ENCODE data around the gene ULBP3.

ULBP3 gene

DNA sequence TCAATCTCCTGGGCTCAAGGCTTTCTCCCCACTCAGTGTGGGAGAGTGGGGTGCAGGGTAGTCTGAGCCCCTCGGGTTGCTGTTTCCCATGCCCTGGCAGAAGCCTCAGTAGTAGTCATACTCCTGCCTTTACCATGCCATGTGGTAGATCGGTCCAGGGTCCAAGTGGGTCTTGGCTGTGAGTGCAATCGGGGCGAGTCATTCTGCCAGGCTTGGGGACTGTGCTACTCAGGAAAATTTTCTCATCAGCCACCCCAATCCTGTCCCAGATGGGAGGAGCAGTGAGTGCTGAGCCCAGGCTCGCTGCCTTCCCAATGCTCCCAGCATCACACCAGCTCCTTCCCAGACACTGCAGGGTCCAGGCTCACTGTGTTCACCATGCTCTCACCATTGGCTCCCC is 32.8 kb downstream of the ULBP3 start:
- Histone ChIP-seq H3K4me1 (ENCODE audit: control insufficient read depth, insufficient read depth, low read length) (peaks cover 9% of the 10 kb centered on the region), H3K4me3 (ENCODE audit: low read length) (no peak overlapping the region), H3K9me3 (ENCODE audit: control insufficient read depth, low read length) (no peaks in the 10 kb centered on the region), H3K9ac (ENCODE audit: low read length) (no peak overlapping the region), H3K36me3 (ENCODE audit: control insufficient read depth, insufficient read depth, low read length) (no peaks in the 10 kb centered on the region), H3K27me3 (ENCODE audit: control insufficient read depth, insufficient read depth, low read length) (peaks cover 72% of the 10 kb centered on the region)

DNA sequence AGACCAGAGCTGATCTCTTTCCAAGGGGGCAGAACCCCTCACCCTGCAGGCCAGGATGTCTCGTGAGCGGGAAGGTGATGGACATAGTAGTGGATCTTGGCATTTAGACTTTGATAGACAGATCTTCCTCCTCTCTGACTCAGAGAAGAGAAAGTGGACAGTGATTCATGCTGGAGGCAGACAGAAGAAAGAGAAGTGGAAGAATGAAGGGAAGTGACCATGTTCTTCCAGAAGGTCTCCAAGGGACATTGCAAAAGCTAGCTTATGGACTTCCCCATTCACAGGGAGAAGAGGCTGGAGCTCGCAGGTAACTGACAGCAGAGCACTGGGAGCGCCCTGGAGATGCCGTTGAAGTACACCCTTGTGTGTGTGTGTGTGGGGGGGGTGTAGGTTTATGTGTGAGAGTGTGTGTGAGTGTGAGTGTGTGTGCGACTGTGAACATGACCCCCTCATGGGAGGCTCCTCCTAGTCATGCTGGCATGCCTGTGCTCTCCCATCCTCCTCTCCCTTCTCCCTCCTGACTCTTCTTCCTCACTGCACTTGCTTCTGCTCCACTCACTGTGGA is 35.6 kb downstream of the ULBP3 start:
- H3K4me3 ChIP-seq (ENCODE audit: low read length): no peak overlapping the region
- H3K36me3 ChIP-seq (ENCODE audit: control insufficient read depth, insufficient read depth, low read length): no peaks in the 10 kb centered on the region
- H3K9ac ChIP-seq (ENCODE audit: low read length): no peak overlapping the region
- H3K4me1 ChIP-seq (ENCODE audit: control insufficient read depth, insufficient read depth, low read length): peaks cover 9% of the 10 kb centered on the region
- H3K27me3 ChIP-seq (ENCODE audit: control insufficient read depth, insufficient read depth, low read length): peaks cover 61% of the 10 kb centered on the region
- H3K9me3 ChIP-seq (ENCODE audit: control insufficient read depth, low read length): no peaks in the 10 kb centered on the region

DNA sequence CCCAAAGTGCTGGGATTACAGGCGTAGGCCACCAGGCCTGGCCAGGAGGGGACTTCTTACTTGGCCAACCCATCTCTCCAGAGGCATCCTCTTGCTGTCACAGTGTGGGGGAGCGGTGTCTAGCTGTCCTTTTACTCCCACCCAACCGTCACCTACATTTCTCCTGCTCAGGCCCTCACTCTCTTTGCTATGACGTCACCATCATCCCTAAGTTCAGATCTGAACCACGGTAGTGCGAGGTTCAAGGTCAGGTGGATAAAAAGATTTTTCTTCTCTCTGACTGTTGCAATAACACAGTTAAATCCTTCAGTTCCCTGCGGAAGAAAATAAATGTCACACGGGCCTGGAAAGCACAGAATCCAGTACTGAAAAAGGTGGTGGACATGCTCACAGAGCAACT is 36.3 kb downstream of the ULBP3 start:
- Histone ChIP-seq H3K9ac (ENCODE audit: low read length) (no peak overlapping the region), H3K27me3 (ENCODE audit: control insufficient read depth, insufficient read depth, low read length) (peaks cover 58% of the 10 kb centered on the region), H3K4me1 (ENCODE audit: control insufficient read depth, insufficient read depth, low read length) (peaks cover 4% of the 10 kb centered on the region), H3K36me3 (ENCODE audit: control insufficient read depth, insufficient read depth, low read length) (no peaks in the 10 kb centered on the region), H3K9me3 (ENCODE audit: control insufficient read depth, low read length) (no peaks in the 10 kb centered on the region), H3K4me3 (ENCODE audit: low read length) (no peak overlapping the region)

DNA sequence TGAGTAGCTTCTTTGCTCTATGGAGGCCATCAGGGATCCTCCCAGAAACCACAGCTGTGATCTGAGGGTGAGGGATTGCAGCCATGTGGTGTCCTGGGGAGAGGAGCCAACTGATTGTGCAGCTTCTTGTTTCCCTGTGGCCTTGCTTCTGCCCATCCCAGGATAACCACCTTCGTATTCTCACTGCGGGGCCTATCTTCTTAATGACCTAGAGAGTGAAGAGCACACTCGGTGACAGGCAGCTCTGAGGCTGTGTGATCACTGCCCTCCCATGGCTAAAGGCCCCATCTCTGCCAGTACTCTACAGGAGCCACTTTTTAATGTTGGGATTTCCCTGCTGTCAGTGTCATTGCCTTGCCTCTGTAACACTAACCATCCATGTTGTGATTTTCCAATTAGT is 38.3 kb downstream of the ULBP3 start:
- Histone ChIP-seq H3K4me1 (ENCODE audit: control insufficient read depth, insufficient read depth, low read length) (peaks cover 4% of the 10 kb centered on the region), H3K4me3 (ENCODE audit: low read length) (no peak overlapping the region), H3K27me3 (ENCODE audit: control insufficient read depth, insufficient read depth, low read length) (peaks cover 59% of the 10 kb centered on the region), H3K9me3 (ENCODE audit: control insufficient read depth, low read length) (no peaks in the 10 kb centered on the region), H3K36me3 (ENCODE audit: control insufficient read depth, insufficient read depth, low read length) (no peaks in the 10 kb centered on the region), H3K9ac (ENCODE audit: low read length) (no peak overlapping the region)

DNA sequence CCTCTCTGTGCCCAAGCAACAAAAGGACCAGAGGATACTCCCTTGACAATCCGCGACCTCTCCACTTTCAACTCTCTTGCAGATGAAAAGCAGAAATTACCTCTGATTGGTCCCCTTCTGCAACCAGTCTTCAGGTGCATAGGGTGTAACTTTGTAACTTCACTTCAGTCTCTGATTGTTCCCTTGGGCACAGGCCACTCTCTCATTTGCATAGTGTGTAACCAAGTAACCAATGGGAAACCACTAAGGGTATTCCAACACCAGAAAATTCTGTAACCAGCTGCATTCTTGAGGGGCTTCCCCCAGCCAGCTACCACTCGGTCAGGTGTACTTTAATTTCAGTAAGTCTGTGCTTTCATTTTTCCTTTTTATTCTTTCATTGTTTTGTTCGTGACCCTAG is 39.2 kb downstream of the ULBP3 start:
- H3K9me3 ChIP-seq (ENCODE audit: control insufficient read depth, low read length): no peaks in the 10 kb centered on the region
- H3K4me1 ChIP-seq (ENCODE audit: control insufficient read depth, insufficient read depth, low read length): peaks cover 12% of the 10 kb centered on the region
- H3K27me3 ChIP-seq (ENCODE audit: control insufficient read depth, insufficient read depth, low read length): peaks cover 59% of the 10 kb centered on the region
- no peak overlapping the region for H3K4me3 ChIP-seq (ENCODE audit: low read length)
- H3K9ac ChIP-seq (ENCODE audit: low read length): no peak overlapping the region
- H3K36me3 ChIP-seq (ENCODE audit: control insufficient read depth, insufficient read depth, low read length): no peaks in the 10 kb centered on the region

DNA sequence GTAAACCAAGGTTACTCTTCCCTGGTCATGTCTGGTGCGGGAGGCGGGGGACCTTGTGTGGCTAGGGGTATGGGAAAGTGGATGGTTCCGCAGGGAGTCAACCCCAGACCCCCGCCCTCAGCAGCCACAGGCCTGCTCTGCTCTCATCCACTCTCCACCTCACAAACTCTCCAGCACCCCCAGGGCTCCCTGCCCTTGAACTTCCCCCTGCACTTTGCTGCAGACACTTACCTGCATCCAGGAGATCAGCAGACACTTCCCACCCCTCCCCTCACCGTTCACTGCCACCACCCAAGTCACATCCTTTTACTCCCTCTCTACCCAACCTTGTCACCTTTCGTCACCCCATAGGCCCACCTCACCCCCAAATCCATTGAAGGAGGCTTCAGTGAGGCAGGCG is 39.6 kb downstream of the ULBP3 start:
- Histone ChIP-seq H3K9ac (ENCODE audit: low read length) (no peak overlapping the region), H3K4me3 (ENCODE audit: low read length) (no peak overlapping the region), H3K27me3 (ENCODE audit: control insufficient read depth, insufficient read depth, low read length) (peaks cover 64% of the 10 kb centered on the region), H3K4me1 (ENCODE audit: control insufficient read depth, insufficient read depth, low read length) (peaks cover 15% of the 10 kb centered on the region), H3K9me3 (ENCODE audit: control insufficient read depth, low read length) (no peaks in the 10 kb centered on the region), H3K36me3 (ENCODE audit: control insufficient read depth, insufficient read depth, low read length) (no peaks in the 10 kb centered on the region)

DNA sequence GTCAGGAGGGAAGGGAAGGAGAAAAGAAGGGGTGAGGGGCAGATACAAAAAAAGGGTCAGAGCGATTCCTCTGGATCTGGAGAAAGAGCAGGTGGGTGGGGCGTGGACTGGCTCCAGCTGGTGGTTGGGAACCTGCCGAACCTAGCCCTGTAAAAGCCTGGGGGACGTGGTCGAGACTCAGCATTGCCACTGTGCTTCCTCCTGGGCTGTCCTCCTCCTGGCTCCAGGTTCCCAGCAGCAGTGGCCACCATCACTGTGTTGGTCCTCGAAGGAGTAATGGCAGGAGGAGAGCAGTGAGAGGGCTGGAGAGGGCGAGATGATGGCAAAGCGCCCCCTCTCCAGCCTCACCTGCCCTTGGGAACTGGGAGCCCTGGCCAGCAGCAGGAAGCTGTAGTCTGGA is 40.1 kb downstream of the ULBP3 start:
- H3K27me3 ChIP-seq (ENCODE audit: control insufficient read depth, insufficient read depth, low read length): peaks cover 68% of the 10 kb centered on the region
- no peak overlapping the region for H3K4me3 ChIP-seq (ENCODE audit: low read length)
- H3K9me3 ChIP-seq (ENCODE audit: control insufficient read depth, low read length): no peaks in the 10 kb centered on the region
- no peak overlapping the region for H3K9ac ChIP-seq (ENCODE audit: low read length)
- H3K4me1 ChIP-seq (ENCODE audit: control insufficient read depth, insufficient read depth, low read length): peaks cover 15% of the 10 kb centered on the region
- no peaks in the 10 kb centered on the region for H3K36me3 ChIP-seq (ENCODE audit: control insufficient read depth, insufficient read depth, low read length)

DNA sequence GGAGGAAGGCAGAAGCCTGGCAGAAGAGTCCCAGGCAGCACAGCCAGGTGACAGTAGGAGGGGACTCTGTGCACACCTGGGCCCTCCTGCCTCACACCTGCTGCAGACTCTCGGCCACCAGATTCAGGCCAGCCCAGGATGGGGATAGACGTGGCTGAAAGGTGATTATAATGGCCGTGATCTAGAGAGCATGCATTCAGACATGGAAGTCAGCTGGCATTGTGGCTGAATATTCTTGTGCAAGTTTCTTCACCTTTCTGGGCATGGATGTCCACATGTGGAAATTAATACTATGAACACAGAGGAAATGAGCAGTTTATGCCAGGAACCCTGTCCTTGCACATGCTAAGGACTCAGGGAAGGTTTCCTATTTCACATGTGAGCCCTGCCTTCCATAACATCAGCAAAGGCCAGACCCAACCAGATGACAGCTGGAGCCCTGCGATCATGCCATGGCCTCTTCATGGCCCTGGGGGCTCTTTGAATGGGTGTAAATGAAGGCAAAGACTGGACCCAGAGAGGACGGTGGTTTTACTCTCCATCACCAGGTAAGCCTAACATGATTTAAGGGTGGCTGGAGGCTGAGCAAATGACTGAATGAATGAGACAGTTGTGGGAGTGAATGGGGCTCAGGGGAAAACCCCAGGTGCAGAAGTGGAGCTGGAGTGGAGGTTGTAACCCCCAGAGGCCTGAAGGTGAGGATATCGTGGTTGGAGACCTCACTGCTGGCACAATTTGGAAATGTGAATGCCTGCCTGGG is 40.9 kb downstream of the ULBP3 start:
- no peaks in the 10 kb centered on the region for H3K9me3 ChIP-seq (ENCODE audit: control insufficient read depth, low read length)
- H3K27me3 ChIP-seq (ENCODE audit: control insufficient read depth, insufficient read depth, low read length): peaks cover 61% of the 10 kb centered on the region
- no peak overlapping the region for H3K9ac ChIP-seq (ENCODE audit: low read length)
- H3K4me1 ChIP-seq (ENCODE audit: control insufficient read depth, insufficient read depth, low read length): peaks cover 15% of the 10 kb centered on the region
- no peak overlapping the region for H3K4me3 ChIP-seq (ENCODE audit: low read length)
- no peaks in the 10 kb centered on the region for H3K36me3 ChIP-seq (ENCODE audit: control insufficient read depth, insufficient read depth, low read length)

DNA sequence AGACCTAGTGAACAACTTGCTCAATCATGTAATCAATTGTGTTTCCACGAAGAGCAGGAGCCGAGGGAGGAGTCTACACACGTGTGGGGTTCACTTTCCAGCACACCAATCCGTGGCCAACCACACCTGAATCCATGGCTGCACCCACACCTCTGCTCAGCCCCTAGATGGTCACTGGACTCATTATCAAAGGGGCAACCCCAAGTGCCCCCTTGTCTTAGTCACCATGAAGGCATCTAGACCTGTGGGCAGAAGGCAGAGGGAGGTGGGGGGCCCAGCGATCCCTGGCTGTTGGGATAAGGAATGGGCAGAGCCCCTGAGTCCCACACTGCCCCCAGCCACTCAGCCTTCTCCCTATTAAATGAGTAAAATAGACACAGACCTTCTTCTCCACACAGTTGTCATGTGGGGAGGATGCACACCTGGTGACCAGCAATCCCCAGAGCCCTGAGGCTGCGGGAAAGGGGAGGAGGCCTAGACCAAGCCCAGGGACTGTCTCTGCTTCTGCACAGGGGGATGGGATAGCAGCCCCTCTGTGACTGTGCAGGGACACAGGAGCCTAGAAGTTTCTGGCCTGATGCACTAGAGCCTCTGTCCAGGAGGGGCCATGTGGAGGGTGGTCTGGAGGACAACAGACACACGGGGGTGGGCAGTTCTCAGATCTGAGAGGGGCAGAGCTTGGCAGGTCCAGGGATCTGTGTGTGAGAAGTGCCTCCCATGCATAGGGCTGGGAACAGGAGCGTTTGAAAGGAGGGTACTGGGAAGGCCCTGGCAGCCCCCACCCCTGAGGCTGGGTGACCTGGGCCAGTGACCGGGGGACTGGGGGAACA is 41.7 kb downstream of the ULBP3 start:
- Histone ChIP-seq H3K36me3 (ENCODE audit: control insufficient read depth, insufficient read depth, low read length) (no peaks in the 10 kb centered on the region), H3K9me3 (ENCODE audit: control insufficient read depth, low read length) (no peaks in the 10 kb centered on the region), H3K27me3 (ENCODE audit: control insufficient read depth, insufficient read depth, low read length) (peaks cover 57% of the 10 kb centered on the region)

DNA sequence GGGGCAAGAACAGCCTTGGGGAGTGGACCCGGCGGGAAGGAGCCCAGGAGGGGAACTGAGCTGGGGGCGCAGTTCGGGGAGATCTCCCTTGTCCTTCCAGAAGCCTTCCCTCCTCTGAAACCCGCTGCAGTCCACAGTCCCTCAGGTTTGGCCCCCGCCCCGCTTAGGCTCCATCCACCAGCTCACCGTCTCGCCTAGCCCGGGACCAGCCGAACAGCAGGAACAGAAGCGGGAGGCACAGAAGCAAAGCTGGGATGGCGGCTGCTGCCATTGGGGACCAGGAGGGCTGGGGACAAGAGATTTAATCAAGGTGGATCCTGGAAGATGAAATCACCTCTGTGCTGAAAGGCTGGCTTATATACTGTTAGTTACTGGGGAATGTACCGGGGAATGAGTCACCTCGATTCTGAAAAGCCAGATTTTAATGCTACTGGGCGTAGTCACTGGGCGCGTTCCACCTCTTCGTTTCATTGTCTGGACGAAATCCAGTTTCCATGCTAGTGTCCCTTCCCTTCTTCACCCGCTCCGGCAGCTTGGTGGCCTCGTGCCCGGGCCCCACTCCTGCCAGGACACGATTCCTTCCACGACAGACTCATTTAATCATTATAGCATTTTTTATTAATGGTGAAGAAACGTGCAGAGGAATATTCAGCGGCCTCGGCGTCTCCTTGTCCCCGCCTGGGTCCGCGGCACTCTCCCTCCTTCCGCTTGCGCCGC is 43.6 kb downstream of the ULBP3 start, which contains the start of gene RAET1L:
Gene RAET1L, minus strand, starts transcription at position 332 of the 717 bp plus-strand sequence. Its CDS starts 61 bp downstream, at position 271.
- Histone ChIP-seq H3K9ac (ENCODE audit: low read length) (no peak within 1 kb of the TSS), H3K36me3 (ENCODE audit: control insufficient read depth, insufficient read depth, low read length) (no peaks in the 10 kb centered on the region), H3K9me3 (ENCODE audit: control insufficient read depth, low read length) (no peaks in the 10 kb centered on the region), H3K27me3 (ENCODE audit: control insufficient read depth, insufficient read depth, low read length) (peaks cover 56% of the 10 kb centered on the region), H3K4me1 (ENCODE audit: control insufficient read depth, insufficient read depth, low read length) (peaks cover 15% of the 10 kb centered on the region), H3K4me3 (ENCODE audit: low read length) (no peak within 1 kb of the TSS)

More for the DNA sequence above, 41.7 kb downstream of the ULBP3 start:
- H3K9ac ChIP-seq (ENCODE audit: low read length): no peak overlapping the region
- peaks cover 15% of the 10 kb centered on the region for H3K4me1 ChIP-seq (ENCODE audit: control insufficient read depth, insufficient read depth, low read length)
- no peak overlapping the region for H3K4me3 ChIP-seq (ENCODE audit: low read length)

DNA sequence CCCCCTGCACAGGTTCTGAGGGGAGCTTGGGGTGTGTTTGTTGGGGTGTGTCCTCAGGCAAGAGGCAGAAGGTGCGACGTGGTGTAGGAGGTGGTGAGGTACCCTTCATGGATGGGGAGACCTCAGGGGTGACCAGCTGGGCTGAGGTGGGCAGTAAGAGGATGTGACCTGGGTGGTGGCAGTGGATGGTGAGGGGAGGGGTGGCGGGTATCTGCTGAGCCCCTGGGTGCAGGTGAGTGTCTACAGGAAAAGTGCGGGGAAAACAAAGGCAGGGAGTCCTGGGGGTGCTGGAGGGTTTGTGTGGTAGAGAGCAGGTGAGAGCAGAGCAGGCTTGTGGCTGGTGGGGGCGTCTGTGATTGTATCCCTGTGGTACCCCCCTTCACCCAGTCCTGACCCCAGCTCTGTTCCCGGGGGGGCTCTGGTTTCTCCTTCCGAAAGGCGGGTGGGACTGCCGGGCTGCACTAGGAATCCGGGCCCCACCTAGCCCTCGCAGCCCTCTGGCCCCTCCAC is 44.2 kb downstream of the ULBP3 start:
- no peaks in the 10 kb centered on the region for H3K36me3 ChIP-seq (ENCODE audit: control insufficient read depth, insufficient read depth, low read length)
- H3K27me3 ChIP-seq (ENCODE audit: control insufficient read depth, insufficient read depth, low read length): peaks cover 54% of the 10 kb centered on the region
- no peak overlapping the region for H3K9ac ChIP-seq (ENCODE audit: low read length)
- peaks cover 15% of the 10 kb centered on the region for H3K4me1 ChIP-seq (ENCODE audit: control insufficient read depth, insufficient read depth, low read length)
- H3K4me3 ChIP-seq (ENCODE audit: low read length): no peak overlapping the region
- H3K9me3 ChIP-seq (ENCODE audit: control insufficient read depth, low read length): no peaks in the 10 kb centered on the region

Data from mucosa of stomach (tissue), 1 donor.